Stimulated activated CD8-positive, alpha-beta memory T cell treated with anti-CD3 and anti-CD28 coated beads, Interleukin-4, amount 100 ng/mL, for 48 hours (primary cell): Measurements from ENCODE around the gene SYT8.

Experiments
- DNase-seq: peaks from one replicate; pipeline ENCODE4 v3.0.0-alpha.2; 2020

SYT8 gene

DNA sequence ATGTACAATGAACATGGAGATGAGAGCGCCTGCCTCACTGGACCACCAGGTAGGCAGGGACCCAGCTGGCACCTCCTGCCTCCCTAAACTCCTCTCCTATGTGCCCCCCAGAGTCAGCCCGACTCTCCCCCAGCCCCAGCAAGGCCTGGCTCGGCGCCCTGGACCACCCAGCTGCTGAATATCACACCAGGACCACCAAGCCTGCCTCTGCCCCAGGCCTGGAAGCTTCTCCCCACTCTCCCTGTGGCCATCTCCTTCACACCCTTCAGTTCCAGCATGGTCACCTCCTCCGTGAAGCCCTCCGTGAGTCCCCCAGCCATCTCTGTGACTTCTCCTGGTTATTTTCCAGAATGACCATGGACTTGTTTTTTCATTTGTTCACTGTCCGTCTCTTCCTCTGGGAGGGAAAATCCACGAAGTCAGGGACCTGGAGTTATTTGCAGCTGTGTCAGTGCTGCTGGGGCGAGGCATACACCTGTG lies 11.7 kb downstream of the SYT8 start:
- no peak for DNase-seq

DNA sequence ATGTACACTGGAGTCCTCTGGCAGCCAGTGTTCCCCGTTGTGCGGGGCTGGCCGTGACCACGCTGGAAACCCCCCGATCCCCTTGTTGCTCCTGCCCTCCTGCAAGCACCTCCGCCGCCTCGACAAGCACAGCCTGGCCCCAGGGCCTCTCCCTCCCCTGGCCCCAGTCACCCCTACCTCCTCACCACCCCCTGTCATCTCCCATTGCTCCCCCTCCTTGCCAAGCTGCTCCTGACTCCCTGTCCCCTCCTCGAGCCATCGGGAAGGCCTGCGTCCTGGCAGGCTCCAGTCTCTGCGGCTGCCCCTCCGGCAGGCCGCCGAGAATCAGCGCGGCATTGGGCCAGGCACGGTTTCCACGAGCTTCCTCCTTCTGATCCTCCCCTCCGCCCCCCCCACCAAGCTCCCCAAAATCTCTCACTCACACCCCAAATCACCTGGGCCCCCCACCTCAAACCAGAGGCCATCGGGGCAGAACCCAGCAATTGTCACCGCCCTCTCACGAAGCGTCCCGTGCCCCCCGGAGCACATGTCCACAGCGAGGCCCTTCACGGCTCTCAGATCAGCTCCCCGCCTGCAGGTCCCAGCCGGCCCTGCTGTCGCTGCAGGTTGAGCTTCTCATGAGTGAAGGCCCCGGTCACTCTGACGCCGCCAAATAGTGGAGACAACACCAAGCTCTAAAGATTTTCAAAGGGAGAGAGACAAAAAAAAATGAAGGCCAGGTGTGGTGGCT lies 12.4 kb downstream of the SYT8 start:
- no peak for DNase-seq

DNA sequence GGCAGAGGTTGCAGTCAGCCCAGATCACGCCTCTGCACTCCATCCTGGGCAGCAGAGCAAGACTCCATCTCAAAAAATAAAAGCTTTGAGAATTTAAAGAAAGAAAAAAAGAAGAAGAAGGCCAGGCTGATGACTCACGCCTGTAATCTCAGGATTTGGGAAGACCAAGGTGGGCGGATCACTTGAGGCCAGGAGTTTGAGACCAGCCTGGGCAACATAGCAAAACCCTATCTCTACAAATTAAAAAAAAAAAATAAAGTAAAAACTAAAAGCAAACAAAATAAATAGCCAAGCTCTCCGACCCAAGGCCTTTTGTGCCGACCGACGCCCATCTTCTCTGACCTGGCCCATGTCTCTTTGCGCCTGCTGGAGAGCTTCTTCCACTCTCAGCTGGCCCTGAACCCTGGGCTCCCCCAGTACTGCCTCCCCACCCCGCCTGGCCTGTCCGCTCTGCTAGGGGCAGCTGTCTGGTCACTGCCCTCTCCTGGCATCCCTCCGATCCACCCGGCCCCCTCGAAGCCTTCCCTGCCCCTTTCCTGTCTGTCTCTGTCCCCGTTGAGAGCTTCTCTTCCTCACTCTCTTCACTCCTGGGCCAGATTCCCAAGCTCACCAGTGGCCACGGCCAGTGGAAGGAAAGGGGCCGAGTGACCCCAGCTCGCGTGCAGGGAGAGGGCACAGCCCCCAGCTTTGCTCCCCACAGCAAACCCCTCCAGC lies 13.3 kb downstream of the SYT8 start:
- no peak for DNase-seq

- no peak for DNase-seq
Observed at GRCh38 chr11:1848640-1849430, 14.0 kb downstream of the SYT8 start.

GRCh38 chr11:1851468-1852180 lies 16.8 kb downstream of the SYT8 start:
- DNase-seq, result no peak

DNA sequence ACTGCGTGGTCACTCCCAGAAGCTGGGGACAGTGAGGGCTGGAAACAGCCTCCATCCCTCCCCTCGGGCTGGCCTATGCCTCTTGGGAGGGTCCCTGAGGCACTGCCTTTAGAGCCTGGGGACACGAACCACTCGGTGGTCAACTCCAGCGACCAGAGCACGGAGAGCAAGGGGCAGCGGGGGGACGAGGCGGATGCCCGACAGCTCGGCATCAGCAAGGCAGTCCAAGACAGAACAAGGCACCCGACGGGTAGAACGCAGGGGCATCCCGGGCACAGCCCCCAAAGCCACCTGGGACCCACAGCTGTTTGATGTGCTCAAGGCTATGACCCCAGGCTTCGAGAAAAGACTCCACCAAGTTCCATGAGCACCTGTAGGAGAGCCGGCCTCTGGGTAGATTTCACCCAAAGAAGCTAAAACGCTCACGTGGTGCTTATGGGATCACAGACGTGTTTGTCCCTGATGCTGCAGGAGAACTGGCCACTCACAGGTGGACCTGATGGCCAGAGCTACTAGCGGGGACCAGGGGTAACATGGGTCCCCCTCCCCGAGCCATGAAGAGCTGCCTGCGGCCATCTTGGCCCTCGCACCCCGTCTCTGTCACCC lies 17.6 kb downstream of the SYT8 start:
- DNase-seq, result no peak

DNA sequence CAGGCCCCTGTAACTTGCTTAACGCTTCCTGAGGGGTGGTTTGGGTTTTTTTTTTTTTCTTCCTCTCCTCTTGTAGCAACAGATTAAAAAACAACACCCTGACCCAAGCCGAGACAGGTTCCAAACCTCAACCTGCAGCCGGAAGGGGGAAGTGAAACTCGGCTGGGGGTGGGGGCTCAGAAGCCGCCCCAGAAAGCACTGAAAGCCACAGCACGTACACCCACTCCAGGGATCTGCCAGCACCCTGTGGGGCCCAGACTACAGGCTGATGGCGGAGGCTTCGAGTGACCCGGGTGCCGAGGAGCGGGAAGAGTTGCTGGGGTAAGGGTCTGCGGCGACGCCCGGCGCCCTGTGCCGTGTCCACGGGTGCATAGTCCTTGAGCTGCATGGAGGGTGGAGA lies 18.1 kb downstream of the SYT8 start, which contains the start of gene LSP1:
Gene LSP1 (plus strand): TSS at position 208 of the 400 bp plus-strand sequence. CDS start 61 bp downstream, at position 269.
- DNase-seq, result peak; percentile 86

DNA sequence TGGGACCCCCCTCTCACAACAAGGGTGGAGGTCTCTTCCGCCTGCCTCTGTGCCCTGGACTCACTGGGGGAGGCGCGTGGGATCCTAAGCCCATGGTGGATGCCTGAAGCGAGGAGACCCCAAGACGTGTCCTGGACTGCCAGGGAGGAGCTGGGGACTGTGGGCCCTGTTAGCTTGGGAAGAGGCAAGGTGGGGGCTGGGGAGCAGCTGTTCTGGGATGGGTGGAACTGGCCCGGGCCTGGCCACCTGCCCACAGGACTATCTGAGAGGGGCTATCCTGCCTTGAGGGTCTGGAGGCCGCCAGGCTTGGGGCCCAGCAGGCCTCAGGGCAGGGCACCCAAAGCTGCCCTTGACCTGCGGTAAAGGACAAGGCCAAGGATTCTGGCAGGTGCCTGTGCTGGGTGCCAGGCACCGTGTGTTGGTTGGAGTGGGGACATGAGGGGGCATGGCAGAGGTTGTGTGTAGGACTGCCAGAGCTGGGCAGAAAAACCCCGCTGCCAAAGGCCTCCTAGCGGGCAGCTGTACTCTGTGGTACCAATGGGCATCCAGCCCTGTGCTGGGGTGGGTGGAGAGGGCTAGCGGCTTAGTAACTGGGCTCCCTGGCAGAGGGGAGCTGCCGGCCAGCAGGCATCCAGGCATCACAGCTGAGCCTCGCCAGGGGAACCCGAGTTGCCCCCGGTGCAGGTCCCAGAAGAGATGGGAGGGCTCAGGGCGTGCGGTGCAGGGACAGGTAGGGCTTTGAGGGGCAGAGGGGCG lies 18.8 kb downstream of the SYT8 start:
- DNase-seq, result peak; percentile 53

DNA sequence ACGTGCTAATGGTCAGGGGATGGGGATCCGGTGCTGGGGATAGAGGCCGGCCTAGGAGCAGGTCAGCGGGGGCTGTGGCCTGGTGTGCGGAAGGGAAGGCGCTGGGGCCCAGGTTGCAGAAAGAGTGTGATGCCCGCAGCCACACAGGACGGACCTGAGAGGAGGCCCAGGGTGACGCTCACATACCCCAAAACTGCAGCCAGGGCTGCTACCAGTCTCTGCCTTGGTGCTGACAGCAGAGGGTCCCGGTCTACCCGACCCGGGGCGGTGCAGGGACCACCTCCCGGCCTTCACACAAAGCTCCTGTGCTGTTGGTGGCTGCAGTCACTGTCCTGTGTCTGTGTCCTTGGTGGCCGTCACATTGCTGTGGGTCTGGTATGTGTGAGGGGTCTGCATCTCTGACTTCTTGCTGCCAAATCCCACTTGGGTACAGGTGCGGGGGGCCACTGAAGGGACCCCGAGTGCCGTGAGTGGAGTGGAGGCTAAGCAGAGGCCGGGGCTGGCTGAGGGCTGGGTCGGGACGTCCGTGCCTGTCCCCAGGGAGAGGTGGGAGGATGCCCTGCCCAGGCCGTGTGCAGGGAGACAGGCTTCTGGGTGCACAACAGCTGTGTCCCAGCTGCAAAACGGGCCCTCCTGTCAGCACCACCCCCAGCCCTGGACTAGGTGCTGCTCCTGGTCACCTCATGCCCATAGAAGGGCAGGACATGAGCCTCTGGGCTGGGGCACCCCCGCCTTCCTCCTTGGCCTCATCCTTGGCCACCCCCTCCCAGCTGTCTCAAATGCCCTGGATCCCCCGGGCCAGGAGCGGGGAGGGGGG lies 19.6 kb downstream of the SYT8 start:
- DNase-seq, result peak; percentile 45

DNA sequence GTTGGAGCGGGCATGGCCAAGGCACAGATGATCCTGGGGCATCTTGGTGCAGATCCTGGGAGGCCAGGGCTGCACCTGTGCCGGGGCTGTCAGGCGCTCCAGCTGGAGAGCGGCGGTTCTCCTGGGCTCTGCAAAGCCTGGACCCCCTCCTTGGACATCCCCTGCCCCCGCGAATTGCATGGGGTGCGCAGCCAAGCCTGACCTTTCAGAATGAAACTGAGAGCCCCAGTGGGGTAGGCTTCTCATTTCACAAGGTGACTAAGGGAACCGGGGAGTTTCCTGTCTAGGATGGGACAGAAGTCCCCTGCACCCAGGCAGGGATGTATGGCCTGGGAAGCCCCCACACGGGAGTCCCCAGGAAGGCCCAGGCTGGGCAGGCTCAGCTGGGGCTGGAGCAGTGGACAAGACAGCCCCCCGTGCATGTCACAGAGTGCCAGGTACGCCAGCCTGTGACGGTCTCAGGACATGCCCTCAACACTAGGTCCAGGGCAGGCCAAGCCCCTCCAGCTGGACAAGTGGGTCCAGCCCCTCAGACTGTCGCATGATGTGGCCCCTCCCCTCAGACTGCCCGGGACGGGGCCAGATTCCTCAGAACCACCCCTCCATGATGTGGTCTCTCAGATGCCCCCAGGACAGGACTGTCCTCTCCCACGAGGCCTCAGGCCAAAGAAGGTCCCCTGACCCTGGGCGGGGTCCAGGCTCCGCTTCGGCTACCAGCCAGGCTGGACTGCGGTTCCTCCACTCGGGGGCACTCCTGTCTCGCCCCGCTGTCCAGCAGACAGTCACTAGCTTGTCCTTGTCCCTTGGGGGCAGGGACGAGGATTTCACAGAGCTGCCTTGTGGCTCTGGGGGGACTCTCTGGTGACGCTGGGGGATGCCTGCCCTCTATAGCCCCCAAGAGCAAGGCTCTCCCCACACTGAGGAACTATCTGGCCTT lies 20.4 kb downstream of the SYT8 start:
- peak; percentile 73 for DNase-seq

GRCh38 chr11:1855886-1856265 lies 21.1 kb downstream of the SYT8 start:
- DNase-seq, result no peak

DNA sequence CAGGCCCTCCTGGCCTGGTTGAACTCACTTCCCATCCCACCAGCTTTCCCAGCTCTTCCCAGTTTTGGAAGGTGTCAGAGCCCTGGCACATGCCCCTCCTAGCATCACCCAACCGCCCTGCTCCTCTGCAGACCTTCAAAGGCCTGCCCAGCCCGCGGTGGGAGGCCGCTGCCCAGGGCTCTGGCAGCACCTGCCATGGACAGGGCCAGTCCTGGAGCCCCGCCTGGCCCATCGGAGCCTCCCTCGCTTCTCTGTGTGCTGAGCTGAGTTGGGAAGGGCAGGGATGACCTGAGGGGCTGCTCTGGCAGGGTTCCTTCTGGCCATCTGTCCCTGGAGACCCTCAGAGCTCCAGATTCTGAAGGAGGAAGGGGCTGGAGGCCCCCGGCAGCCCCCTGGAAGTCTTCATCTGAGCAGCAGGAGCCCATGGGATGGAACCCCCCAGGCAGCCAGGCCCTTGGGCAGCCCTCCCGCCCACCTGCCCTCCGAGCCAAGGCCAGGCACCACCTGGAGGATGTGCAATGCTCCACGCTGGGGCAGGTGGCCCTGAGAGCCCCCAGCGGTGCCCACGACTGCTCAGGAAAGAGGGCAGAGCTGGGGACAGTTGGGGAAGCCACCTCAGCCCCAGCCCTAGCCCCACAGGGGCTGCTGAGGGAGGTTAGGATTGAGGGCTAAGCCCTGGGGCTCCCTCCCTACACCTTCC lies 21.7 kb downstream of the SYT8 start:
- no peak for DNase-seq

DNA sequence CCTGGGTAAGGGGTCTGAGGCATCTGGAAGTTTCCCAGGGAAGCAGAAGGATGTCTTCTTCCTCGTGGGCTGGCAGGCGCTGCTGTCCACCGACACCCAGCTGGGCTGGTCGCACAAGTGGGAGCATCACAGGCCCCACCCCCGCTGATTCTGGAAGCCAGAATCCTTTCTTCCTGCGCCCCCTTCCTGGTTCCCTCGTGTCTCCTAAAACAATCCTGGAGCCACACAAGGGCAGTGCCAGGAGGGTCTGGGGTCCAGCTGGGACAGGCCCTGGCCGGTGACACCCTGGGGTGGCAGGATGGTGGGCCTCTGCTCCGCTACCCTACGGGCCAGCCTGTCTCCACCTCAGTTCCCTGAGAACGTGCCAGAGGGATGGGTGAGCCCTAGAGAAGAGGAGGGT lies 22.3 kb downstream of the SYT8 start:
- DNase-seq, result no peak

DNA sequence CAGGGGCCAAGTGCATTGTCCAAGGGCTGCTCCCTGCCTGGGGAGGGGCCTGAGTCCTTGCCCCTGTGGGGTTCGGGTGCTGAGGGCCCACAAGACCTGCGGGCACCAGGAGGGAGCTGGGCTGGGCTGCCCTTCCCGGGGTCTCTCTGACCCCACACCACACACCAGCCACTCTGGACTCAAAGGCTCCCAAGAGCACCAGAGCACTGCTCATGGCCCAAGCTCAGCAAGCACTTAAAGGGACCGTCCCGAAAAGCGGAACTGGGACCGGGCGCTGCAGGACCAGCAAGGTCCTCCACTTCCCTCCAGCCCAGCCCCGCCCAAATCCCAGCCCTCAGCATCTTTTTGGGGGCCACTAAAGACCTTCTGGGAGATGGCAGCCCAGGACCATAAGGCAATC lies 23.4 kb downstream of the SYT8 start:
- no peak for DNase-seq

DNA sequence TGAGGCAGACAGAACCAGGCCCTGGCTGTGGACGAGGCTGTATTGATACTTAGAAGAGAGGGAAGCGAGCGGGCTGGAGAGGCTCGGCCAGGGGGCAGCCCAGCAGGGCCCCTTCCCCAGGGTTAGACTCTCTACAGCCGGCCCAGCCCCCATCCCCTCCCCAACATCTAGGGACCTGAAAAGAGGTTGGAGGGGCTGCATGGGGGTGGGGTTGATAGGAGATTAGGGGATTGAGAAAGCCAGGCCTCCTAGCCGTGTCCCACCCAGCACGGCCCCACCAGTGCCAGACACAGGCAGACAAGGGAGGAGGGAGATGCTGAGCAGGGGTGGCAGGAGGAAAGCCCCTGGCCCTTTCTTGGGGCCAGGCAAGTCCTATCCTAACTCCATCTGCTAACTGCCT lies 23.8 kb downstream of the SYT8 start:
- DNase-seq, result no peak

DNA sequence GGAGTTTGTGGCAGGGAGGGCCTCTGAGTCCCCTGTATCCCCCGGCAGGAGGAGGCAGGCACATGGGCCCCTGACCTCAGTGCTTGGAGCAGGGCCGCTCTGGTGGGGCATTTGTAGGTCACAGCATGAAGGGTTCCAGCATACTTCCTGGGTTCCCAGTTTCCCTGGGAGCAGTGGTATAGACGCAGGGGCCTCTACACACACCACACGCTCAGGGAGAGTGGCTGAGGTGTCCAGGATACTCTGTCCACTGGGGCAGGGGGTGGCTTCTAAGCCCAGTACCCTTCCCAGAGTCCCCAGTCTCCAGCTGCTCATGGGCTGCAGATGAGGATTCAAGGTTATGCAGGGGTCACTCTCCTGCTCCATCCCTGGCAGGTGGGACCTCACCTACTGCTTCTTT lies 24.2 kb downstream of the SYT8 start:
- no peak for DNase-seq

DNA sequence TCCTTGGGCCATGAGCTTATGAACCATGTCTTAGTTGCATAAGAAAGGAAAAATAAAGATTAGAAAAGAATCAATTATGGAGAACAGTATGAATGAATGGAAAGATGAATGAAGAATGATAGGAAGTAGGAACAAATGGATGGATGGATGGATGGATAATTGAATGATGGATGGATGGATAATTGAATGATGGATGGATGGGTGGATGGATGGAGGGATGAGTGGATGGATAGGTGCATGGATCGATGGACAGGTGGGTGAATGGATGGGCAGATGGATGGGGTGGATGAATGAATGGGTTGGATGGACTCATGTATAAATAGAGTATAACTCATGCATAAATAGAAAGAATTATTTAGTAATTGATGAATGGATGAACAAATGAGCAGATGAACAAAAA lies 25.3 kb downstream of the SYT8 start:
- DNase-seq, result no peak

GRCh38 chr11:1861435-1862411 lies 26.9 kb downstream of the SYT8 start:
- DNase-seq, result no peak
